Activated T-helper 17 cell treated with anti-CD3 and anti-CD28 coated beads, Interleukin-2, amount 50 U/mL, for 72 hours (primary cell): ENCODE results near the gene PODN. TPM values are rescaled to one million over a fixed set of nuclear protein-coding genes. Genes with fewer than 3 reads are reported as not detected.

Experiments used
- ATAC-seq: fragments of 150-1000 bp; cut with Tn5 transposase; replicated peaks from 2 replicates; pipeline ENCODE4 v1.10.0; 2021; ENCODE audit warnings: mild to moderate bottlenecking, moderate library complexity
- H3K27ac Mint-ChIP-seq: one replicate; pipeline ENCODE4 v1.8.0; 2022; ENCODE audit warnings: mixed read lengths
- H3K27me3 Mint-ChIP-seq: one replicate; pipeline ENCODE4 v1.8.0; 2022; ENCODE audit warnings: mixed read lengths
- H3K36me3 Mint-ChIP-seq: one replicate; pipeline ENCODE4 v1.8.0; 2022; ENCODE audit warnings: low read depth, mild to moderate bottlenecking, mixed read lengths
- H3K4me1 Mint-ChIP-seq: one replicate; pipeline ENCODE4 v1.8.0; 2022; ENCODE audit warnings: mixed read lengths
- H3K4me3 Mint-ChIP-seq: one replicate; pipeline ENCODE4 v1.8.0; 2022; ENCODE audit warnings: mild to moderate bottlenecking, mixed read lengths
- H3K9me3 Mint-ChIP-seq: one replicate; pipeline ENCODE4 v1.8.0; 2022; ENCODE audit warnings: mixed read lengths
- total RNA-seq, 2 donors: library from RNA; stranded (reverse); gene quantifications; one replicate each; pipeline ENCODE4 v1.2.3, GENCODE V29; 2022

PODN gene
- total RNA-seq, 2 donors from 2014 or later = not detected

DNA sequence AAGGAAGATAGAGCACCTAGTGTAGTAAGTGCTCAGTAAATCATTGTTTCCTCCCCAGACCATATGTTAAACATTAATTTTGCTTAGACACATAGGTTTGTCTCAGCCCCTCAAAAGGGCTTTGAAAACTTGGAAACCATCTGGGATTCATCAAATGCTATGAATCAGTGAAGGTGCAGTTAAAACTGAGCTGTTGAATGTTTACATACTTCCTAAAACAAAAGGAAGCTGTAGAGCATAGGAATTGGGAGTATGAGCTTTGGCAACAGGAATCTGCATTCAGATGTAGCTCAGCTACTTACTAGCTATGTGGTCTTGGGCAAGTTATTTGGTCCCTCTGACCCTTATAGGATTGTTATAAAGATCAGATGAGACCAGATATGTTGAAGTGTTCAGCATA lies 18.7 kb upstream of the PODN start:
- H3K36me3 Mint-ChIP-seq = peaks cover 54% of the 10 kb centered on the region
- no peak overlapping the region for H3K4me3 Mint-ChIP-seq
- H3K27ac Mint-ChIP-seq = no peak overlapping the region
- H3K9me3 Mint-ChIP-seq = no peaks in the 10 kb centered on the region
- no peak for ATAC-seq
- H3K27me3 Mint-ChIP-seq = no peaks in the 10 kb centered on the region
- no peaks in the 10 kb centered on the region for H3K4me1 Mint-ChIP-seq

GRCh38 chr1:53044926-53045325 lies 17.1 kb upstream of the PODN start:
- no peak overlapping the region for H3K4me3 Mint-ChIP-seq
- no peaks in the 10 kb centered on the region for H3K27me3 Mint-ChIP-seq
- no peaks in the 10 kb centered on the region for H3K4me1 Mint-ChIP-seq
- H3K36me3 Mint-ChIP-seq = peaks cover 54% of the 10 kb centered on the region
- H3K9me3 Mint-ChIP-seq = no peaks in the 10 kb centered on the region
- H3K27ac Mint-ChIP-seq = no peak overlapping the region
- no peak for ATAC-seq

DNA sequence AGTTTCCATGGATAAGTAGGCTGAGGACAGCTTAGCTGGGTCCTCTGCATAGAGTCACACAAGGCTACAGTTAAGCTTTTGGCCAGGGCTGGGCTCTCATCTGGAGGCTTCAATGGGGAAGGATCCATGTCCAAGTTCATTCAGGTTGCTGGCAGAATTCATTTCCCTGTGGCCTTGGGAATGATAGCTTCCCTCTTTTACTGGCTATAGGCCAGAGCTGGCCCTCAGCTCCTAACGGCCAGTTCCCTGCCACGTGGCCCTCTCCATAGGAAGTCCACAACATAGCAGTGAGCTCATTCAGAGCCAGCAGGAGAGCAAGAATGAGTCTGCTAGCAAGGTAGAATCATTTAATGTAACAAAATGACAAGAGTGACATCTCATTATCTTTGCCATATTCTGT lies 15.1 kb upstream of the PODN start:
- Mint-ChIP-seq H3K27ac (no peak overlapping the region), H3K36me3 (peaks cover 51% of the 10 kb centered on the region), H3K4me1 (no peaks in the 10 kb centered on the region), H3K9me3 (no peaks in the 10 kb centered on the region), H3K4me3 (no peak overlapping the region), H3K27me3 (no peaks in the 10 kb centered on the region)
- ATAC-seq = no peak

DNA sequence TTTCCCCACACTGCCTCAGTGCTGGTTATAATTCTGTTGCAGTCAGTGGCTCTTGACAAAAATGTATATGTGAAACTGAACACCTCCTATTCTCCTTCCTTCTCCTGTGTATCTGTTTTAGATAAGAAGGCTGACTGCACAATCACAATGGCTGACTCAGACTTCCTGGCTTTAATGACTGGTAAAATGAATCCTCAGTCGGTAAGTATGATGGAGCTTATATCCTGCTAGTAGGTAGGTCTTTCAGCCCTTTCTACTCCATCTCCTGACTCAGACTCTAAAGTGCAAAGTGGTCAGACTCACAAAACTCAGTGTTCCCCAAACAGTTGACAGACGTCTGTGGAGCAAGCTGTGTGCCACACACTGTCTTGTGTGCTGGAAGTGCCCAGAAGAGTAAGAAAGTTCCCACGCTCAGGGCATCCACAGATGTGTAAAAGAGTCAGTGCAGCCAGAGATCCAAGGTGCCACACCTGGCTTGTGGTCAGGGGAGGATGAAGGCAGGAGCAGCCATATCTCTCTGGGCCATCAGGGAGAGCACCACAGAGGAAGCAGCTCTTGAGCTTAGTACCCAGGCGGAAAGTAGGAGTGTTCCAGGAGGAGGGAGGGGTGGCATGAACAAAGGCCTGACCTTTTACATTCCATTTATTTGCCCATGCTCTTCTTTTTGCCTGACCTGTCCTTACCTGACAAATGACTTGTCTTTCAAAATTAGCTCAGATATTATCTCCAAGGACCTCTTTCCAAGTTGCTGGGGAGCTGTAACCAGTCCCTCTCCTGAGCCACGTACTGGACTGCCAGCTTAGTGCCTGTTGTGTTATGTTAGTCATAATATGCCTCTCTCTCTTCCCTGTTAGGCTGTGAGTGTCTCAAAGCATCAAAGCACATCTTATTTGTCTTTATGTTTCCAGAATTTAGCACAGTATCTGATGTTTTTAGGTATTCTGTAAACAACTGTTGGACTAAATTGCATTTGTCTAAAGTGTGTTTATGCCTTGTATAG lies 14.0 kb upstream of the PODN start:
- Mint-ChIP-seq H3K4me1 (no peaks in the 10 kb centered on the region), H3K36me3 (peaks cover 62% of the 10 kb centered on the region), H3K27ac (peak overlapping the region; percentile 9), H3K4me3 (no peak overlapping the region), H3K27me3 (no peaks in the 10 kb centered on the region), H3K9me3 (no peaks in the 10 kb centered on the region)
- peak; percentile 95 for ATAC-seq

DNA sequence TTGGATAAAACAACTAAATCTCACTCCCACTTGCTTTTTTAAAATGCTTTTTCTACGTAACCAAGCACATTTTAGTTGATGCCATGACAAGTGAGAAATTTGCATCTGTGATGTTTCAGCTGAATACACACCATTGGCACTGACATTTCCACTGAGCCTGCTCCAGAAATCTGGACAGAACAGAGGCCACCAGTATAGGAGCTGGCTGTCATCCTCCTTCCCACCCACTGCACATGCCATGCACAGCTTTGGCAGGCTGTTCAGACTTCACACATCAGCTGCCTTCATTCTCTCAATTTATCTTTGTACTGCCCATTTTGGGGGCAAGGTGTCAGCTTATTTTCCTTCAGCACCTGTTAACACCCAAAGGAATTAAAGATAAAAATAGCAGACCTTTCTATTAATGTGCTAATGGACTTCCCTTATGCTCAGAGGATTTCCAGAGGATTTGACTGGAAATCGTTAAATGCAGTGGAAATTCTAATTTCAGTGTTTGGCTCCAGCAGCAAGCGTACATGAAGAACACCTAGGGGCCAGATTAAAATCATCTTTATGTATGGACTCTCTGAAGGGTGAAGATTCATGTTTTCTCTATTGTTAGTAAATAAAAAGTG lies 12.9 kb upstream of the PODN start:
- Mint-ChIP-seq H3K36me3 (peaks cover 63% of the 10 kb centered on the region), H3K4me3 (no peak overlapping the region), H3K27me3 (no peaks in the 10 kb centered on the region), H3K9me3 (no peaks in the 10 kb centered on the region), H3K27ac (no peak overlapping the region), H3K4me1 (no peaks in the 10 kb centered on the region)
- ATAC-seq = no peak

- no peak for ATAC-seq
- Mint-ChIP-seq H3K36me3 (peaks cover 63% of the 10 kb centered on the region), H3K9me3 (no peaks in the 10 kb centered on the region), H3K4me1 (no peaks in the 10 kb centered on the region), H3K4me3 (no peak overlapping the region), H3K27me3 (no peaks in the 10 kb centered on the region), H3K27ac (no peak overlapping the region)
These were observed 12.4 kb upstream of the PODN start for GRCh38 chr1:53049574-53049967.

GRCh38 chr1:53050310-53050709 lies 11.7 kb upstream of the PODN start:
- no peaks in the 10 kb centered on the region for H3K4me1 Mint-ChIP-seq
- H3K27me3 Mint-ChIP-seq = no peaks in the 10 kb centered on the region
- H3K4me3 Mint-ChIP-seq = no peak overlapping the region
- ATAC-seq = no peak
- H3K27ac Mint-ChIP-seq = no peak overlapping the region
- H3K9me3 Mint-ChIP-seq = no peaks in the 10 kb centered on the region
- peaks cover 58% of the 10 kb centered on the region for H3K36me3 Mint-ChIP-seq

GRCh38 chr1:53051676-53052075 lies 10.3 kb upstream of the PODN start:
- no peak overlapping the region for H3K27ac Mint-ChIP-seq
- no peaks in the 10 kb centered on the region for H3K4me1 Mint-ChIP-seq
- ATAC-seq = no peak
- no peak overlapping the region for H3K4me3 Mint-ChIP-seq
- peaks cover 56% of the 10 kb centered on the region for H3K36me3 Mint-ChIP-seq
- H3K9me3 Mint-ChIP-seq = no peaks in the 10 kb centered on the region
- H3K27me3 Mint-ChIP-seq = no peaks in the 10 kb centered on the region

- no peak for ATAC-seq
- Mint-ChIP-seq H3K4me1 (no peaks in the 10 kb centered on the region), H3K27ac (no peak overlapping the region), H3K36me3 (peaks cover 10% of the 10 kb centered on the region), H3K4me3 (no peak overlapping the region), H3K9me3 (no peaks in the 10 kb centered on the region), H3K27me3 (peaks cover 19% of the 10 kb centered on the region)
These were observed 4.9 kb upstream of the PODN start for GRCh38 chr1:53057127-53057526.

DNA sequence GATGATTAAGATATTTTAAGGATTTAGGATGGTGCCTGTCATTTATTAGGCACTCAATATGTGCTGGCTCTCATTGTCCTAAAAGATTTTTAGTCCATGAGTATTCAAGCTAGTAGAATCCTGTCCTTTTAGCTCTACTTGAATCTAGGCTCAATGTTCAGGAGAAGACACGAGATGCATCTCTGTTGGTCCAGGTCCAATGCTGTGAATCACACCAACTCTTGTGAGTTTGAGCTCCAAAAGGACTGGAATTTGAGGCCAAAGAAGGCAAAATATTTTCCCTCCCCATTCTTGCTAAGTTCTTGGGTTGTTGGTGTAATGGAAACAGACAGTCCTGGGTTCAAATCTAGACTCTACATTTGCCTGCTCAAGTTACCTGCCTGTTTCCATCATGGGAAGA lies 1.4 kb upstream of the PODN start:
- H3K4me3 Mint-ChIP-seq = no peak overlapping the region
- no peaks in the 10 kb centered on the region for H3K9me3 Mint-ChIP-seq
- no peaks in the 10 kb centered on the region for H3K4me1 Mint-ChIP-seq
- peaks cover 34% of the 10 kb centered on the region for H3K27me3 Mint-ChIP-seq
- no peak overlapping the region for H3K27ac Mint-ChIP-seq
- ATAC-seq = no peak
- H3K36me3 Mint-ChIP-seq = no peaks in the 10 kb centered on the region

- H3K4me1 Mint-ChIP-seq = no peaks in the 10 kb centered on the region
- no peaks in the 10 kb centered on the region for H3K36me3 Mint-ChIP-seq
- ATAC-seq = no peak
- H3K4me3 Mint-ChIP-seq = peak overlapping the region; percentile 15
- peaks cover 36% of the 10 kb centered on the region for H3K27me3 Mint-ChIP-seq
- no peak overlapping the region for H3K27ac Mint-ChIP-seq
- no peaks in the 10 kb centered on the region for H3K9me3 Mint-ChIP-seq
These were observed 722 bp upstream of the PODN start for GRCh38 chr1:53061123-53061858.

DNA sequence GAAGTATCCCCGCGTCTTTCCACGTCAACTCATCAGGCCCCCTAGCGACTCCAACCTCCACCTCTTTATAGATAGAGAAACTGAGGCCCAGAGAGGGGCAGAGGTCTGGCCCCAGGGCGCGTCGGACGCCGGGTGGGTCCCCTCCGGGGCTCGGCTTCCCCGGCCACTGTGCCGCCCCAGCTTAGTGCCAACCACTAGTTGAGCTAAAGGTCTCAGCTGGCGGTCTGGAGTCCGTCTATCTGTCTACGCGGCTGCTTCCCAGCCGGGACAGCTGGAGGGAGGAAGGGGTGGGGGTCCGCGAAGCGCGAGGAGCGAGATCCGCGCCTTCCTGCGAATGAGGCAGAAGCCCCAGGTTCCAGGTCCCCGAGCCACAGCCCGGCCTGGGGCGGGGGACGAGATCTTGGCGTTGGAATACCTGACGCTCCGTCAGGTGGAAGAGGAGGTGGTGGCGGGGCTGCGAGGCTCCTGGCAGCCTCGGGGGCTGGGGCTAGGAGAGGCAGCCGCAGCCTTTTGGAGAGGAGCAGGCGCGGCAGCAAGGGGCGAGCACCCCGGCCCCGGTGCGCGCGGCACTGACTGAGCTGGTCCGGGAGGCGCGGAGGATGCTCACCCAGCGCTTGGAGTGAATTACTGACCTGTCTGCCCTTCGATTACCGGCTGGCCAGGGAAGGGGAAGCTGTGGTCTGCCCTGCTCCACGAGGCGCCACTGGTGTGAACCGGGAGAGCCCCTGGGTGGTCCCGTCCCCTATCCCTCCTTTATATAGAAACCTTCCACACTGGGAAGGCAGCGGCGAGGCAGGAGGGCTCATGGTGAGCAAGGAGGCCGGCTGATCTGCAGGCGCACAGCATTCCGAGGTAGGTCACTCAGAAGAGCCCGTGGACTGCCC lies 937 bp downstream of the PODN start:
- H3K27me3 Mint-ChIP-seq = peaks cover 36% of the 10 kb centered on the region
- peak overlapping the region; percentile 37 for H3K4me3 Mint-ChIP-seq
- no peak overlapping the region for H3K27ac Mint-ChIP-seq
- ATAC-seq = no peak
- no peaks in the 10 kb centered on the region for H3K36me3 Mint-ChIP-seq
- H3K9me3 Mint-ChIP-seq = no peaks in the 10 kb centered on the region
- no peaks in the 10 kb centered on the region for H3K4me1 Mint-ChIP-seq

DNA sequence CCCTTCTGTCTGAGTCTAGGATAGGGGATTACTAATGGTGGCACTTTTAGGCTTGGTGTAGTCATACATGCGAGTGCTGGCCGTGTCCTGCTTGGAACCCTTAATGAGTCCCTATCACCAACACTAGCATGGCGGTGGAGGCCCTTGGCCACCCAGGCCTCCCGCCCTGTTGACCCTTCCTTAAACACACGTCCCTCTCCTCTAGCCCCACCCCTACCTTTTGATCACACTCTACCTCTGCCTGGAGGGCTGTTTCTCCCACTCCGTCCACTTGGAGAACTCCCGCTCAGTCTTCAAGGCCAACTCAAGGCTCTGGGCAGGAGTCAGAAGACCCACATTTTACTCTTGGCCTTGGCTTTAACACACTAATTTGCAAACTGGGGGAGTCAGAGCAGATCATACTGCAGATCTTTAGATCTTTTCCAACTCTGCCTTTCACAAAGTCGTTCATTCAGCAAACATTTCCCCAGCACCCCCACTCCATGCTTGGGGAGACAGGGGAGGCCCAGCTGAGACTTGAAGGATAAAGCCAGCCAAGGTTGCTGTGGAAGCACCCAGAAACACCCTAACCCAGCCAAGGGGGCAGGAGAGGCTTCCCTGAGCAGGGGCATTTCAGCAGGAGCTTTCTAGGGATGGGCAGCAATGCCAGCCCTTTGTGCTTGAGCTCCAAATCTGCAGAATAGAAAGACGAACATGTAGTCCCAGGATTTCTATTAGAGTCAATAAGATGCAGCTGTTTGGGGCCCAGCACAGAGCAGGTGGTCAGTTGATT lies 1.9 kb downstream of the PODN start:
- Mint-ChIP-seq H3K9me3 (no peaks in the 10 kb centered on the region), H3K27me3 (peaks cover 36% of the 10 kb centered on the region), H3K36me3 (no peaks in the 10 kb centered on the region), H3K4me1 (no peaks in the 10 kb centered on the region), H3K27ac (no peak overlapping the region), H3K4me3 (no peak overlapping the region)
- no peak for ATAC-seq
